Adipose tissue (tissue), 3 donors: ENCODE measurements around the gene STRN3. TPM values are rescaled to one million over a fixed set of nuclear protein-coding genes. Genes with fewer than 3 reads are reported as not detected.

Experiments
- H3K27ac ChIP-seq: one replicate; pipeline ENCODE4 v1.5.1; 2013; ENCODE audit warnings: low read depth, low read length
- WGBS, 3 donors: extraction: QIAGEN DNeasy Blood & Tissue Kit; methylation state at CpG; one replicate each; pipeline ENCODE4 v1.1.7; 2013; 5-methylcytosine and 5-hydroxymethylcytosine counted together
- polyA plus RNA-seq, 3 donors: library from polyadenylated mRNA; stranded (reverse); fragments of 200-250 nt; gene quantifications; one replicate each; pipeline ENCODE4 v1.2.3, GENCODE V29; 2013
- donor health status: healthy with polysubstance abuse.
- donor health status: Bipolar disorder and iron deficiency.
- donor health status: healthy.

Gene STRN3
- polyA plus RNA-seq, 3 donors: 5.1 to 17.1 (median 14.8) TPM

GRCh38 chr14:31042300-31042699, 16.1 kb upstream of the STRN3 start:
- no peak overlapping the region for H3K27ac ChIP-seq
- 87 to 94% (median 91%) methylated on average over 1 of the region's 1 CpG for WGBS, 3 donors

DNA sequence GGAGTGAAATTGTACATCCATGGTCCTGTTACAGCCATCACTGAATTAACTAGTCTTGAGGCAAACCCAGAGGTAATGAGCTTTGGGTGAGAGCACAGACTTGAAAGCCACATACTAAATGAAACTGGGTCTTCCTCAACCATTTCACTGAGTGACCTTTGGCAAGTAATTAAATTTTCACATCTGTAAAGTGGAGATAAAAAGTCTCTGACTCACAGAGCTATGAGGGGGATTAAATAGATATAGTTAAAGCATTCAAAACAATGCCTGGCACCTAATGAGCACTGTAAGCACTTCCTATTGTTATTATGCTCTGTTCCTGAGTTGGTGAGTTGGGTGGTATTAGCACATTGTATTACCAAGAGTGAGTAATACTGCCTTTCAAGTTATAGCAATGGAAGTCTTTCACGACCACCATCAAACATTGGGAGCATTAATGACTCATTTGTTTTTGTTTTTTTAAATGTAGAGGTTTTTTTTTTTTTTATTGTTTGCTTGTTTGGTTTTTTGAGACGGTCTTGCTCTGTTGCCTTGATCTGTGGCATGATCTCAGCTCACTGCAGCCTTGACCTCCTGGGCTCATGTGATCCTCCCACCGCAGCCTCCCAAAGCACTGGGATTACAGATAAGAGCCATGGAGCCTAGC, 12.5 kb upstream of the STRN3 start:
- H3K27ac ChIP-seq: no peak overlapping the region
- 45 to 79% (median 48%) methylated on average over 3 of the region's 3 CpGs for WGBS, 3 donors

DNA sequence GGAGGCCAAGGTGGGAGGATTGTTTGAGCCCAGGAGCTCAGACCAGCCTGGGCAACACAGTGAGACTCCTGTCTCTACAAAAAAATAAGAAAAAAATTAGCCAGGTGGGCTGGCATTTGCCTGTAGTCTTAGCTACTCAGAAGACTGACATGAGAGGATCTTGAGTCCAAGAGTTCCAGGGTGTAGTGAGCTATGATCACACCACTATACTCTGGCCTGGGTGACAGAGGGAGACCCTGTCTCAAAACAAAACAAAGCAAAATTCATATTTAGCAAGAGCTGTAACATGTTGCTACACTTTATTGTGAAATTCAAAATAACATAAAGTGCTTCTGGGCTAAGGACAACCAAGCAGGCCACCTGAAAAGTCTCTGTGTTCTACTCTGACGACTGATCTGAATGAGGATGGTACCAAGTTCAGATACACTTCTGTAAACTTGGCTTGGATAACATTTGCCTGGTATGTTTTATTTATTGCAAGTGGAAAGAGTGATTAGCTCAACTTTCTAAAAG, 11.6 kb upstream of the STRN3 start:
- 48 to 83% (median 60%) methylated on average over 1 of the region's 1 CpG for WGBS, 3 donors
- no peak overlapping the region for H3K27ac ChIP-seq

GRCh38 chr14:31036552-31036951, 10.4 kb upstream of the STRN3 start:
- WGBS, 3 donors: 95 to 99% (median 97%) methylated on average over 4 of the region's 4 CpGs
- H3K27ac ChIP-seq: no peak overlapping the region

DNA sequence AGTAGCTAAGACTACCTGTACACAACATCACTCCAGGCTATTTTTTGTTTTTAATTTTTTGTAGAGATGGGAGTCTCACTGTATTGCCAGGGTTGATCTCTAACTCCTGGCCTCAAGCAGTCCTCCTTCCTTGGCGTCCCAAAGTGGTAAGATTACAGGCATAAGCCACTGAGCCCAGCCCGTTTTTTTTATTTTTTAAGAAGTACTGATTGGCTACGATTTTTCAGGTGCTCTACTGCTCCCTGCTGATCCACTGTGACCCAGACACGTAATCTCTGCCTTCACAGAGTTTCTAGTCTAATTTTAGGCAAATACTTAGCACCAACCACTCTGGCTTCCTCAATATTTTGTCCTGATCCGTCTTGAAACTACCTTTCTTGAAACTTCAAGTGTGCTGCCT, 4.3 kb upstream of the STRN3 start:
- H3K27ac ChIP-seq: no peak overlapping the region
- WGBS, 3 donors: 91 to 96% (median 92%) methylated on average over 5 of the region's 5 CpGs

DNA sequence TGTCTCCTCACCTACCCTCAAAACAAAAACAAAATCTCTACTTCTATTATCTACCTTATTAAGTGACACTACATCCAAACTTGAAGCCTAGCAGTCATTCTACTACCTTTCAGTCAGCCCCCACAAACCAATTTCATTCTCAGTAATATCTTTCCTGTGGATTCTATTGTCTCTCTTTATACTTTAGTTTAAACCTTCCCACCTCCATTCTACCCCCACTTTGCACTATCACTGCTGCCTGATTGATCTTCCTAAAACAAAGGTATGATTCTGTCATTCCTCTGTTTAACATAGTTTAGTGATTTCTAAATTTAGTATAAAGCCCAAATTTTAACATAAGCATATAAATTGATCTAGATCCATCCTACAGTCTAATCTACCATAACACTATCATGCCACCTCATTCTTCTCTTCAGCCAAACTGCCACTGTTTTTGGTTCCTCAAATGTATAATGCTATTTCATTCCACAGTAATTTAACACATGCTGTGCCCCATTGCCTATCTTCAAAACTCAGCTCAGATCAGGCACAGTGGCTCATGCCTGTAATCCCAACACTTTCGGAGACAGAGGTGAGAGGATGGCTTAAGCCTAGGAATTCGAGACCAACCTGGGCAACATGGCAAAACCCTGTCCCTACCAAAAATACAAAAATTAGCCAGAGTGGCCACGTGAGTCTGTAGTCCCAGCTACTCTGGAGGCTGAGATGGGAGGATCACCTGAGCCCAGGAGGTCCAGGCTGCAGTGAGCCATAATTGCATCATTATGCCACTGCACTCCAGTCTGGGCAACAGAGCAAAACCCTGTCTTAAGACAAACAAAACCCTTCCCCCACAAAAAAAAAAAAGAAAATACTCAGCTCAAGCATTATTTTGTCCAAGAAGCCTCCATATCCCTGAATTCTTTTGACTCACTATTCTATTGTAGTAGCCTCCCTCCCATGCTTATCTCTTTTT, 3.1 kb upstream of the STRN3 start:
- WGBS, 3 donors: 91 to 97% (median 94%) methylated on average over 3 of the region's 3 CpGs
- no peak overlapping the region for H3K27ac ChIP-seq

- H3K27ac ChIP-seq: no peak overlapping the region
- WGBS, 3 donors: 93 to 96% (median 94%) methylated on average over 1 of the region's 1 CpG
Observed at GRCh38 chr14:31027847-31028246, 1.7 kb upstream of the STRN3 start.

- peak overlapping the region; percentile 84 for H3K27ac ChIP-seq
- 0% methylated on average over 43 to 48 of the region's 48 CpGs for WGBS, 3 donors
Observed at GRCh38 chr14:31026450-31027235, 464 bp upstream of the STRN3 start.

- H3K27ac ChIP-seq: peak within 1 kb of the TSS; percentile 84
- 0 to 1% (median 1%) methylated on average over 43 to 53 of the region's 53 CpGs for WGBS, 3 donors
Observed at GRCh38 chr14:31025367-31026076, 657 bp downstream of the STRN3 start, which contains the start of gene AP4S1. TSS of gene AP4S1 (plus strand) at chr14:31025649. CDS start at chr14:31066197, 40,548 bp downstream.

DNA sequence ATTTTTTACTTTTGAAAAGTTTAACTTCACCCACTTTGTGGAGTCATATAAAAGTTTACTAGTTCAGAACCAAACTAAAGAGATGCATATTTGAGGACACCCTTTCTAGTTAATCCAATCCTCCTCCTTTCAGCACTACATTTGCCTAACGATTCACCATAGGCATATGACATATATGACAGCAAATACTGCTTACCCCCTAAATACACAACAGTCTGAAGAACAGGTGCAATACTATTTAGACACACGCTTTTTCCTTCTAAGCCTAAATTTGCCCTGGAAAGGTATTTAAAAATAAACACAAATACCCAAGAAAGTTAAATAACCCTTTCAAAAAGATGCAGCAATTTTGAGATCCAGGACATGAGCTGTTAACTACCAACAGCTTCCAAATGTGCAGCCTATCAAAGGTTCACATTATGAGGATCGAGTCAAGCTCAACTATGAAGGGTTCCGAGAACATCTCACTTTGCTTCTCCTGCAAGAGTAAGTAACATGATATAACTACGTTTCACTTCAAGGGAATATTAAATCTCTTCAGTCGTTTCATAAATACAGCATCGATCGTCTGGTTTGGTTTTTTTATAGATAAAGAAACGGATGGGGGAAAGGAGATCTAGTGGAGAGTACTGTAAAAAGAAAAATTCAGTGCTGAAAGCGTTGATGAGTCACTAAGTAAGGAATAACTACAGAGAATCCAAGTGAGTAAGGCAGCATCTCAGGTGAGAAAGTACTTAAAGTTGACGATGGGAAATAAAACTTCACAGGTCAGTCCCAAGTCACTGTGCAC, 1.4 kb downstream of the STRN3 start:
- WGBS, 3 donors: 2 to 8% (median 6%) methylated on average over 11 of the region's 11 CpGs
- H3K27ac ChIP-seq: peak overlapping the region; percentile 84

DNA sequence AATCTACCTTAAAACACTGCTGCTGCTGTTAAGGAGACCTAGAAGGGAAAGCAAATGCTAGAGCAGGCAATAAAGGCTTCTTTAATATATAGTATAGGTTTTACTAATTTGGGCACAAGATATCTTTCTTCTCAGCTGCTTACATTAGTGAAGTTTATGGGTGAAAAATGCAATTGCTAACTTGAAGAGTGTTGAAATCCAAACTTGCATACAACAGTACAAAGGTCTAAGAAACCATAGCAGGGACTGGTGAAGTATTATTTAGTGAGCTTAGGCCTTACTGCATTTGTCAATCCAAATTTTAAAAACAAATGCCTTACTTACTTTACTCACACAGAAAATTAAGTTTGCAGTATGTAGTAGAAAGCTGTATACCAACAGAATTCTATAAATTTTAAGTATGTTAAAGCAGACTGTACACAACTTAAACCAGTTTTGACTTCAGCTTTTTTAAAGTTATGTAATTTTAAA, 2.1 kb downstream of the STRN3 start:
- H3K27ac ChIP-seq: no peak overlapping the region

GRCh38 chr14:31022386-31022785, 3.8 kb downstream of the STRN3 start:
- 71 to 97% (median 71%) methylated on average over 2 of the region's 2 CpGs for WGBS, 3 donors
- H3K27ac ChIP-seq: no peak overlapping the region

DNA sequence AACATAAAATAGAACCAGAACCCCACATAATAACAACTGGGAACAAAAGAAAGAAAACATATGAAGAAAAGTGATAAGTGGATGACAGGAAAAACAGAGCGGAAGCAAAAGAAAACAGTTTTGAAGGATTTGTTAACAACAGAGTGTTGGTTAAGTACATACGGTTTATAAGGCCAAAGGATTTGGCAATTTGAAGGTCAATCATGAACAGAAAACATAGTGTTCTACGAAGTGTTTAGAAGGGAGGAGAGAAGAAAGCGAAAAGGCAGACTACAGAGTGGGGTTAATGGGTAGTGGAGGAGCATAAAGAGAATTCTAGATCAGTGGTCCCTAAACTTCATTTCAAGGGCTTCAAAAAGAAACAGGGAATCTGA, 4.6 kb downstream of the STRN3 start:
- 75 to 94% (median 84%) methylated on average over 4 of the region's 4 CpGs for WGBS, 3 donors
- no peak overlapping the region for H3K27ac ChIP-seq

DNA sequence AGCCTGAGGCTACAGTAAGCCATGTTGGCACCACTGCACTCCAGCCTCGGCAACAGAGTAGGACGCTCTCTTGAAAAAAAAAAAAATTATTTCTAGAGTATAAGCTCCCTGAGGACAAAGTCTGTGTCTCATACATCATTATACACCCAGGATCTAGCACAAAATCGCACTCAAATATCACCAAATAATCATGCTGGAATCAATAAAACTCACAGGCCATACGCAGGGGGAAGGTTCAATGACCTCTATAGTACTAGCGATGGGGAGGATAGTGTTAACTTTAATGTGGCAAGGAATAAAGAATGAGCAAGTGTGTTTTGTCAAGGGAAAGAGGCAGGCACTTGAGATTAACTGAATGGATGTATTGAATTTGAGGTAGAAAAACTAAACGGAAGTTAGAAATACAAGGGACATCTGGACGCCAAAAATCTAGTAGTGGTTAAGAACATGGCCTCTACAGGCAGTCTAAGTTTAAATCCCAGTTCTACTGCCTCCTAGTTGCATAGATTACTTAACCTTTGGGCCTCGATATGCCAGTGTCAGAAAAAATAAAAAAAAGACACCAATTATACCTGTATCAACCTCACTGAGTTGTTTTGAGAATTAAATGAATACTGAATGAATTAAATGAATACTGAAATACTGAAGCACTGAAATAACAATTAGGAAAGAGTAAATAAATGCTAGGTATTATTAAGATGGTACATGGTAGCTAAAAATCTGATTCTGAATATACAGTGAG, 5.2 kb downstream of the STRN3 start:
- 89 to 92% (median 92%) methylated on average over 8 of the region's 8 CpGs for WGBS, 3 donors
- no peak overlapping the region for H3K27ac ChIP-seq

GRCh38 chr14:31018057-31018645, 8.0 kb downstream of the STRN3 start:
- no peak overlapping the region for H3K27ac ChIP-seq
- 83 to 89% (median 85%) methylated on average over 6 of the region's 6 CpGs for WGBS, 3 donors

DNA sequence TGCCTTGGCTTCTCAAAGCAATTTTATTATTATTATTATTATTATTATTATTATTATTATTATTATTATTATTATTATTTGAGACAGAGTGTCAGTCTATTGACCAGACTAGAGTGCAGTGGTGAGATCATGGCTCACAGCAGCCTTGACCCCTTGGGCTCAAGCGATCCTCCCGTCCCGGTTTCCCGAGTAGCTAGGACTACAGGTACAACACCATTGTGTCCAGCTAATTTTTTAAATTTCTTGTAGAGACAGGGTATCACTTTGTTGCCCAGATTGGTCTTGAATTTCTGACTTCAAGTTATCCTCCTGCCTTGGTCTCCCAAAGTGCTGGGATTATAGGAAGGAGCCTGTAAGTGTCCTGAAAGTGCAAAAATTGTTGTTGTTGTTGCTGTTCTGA, 12.3 kb downstream of the STRN3 start:
- no peak overlapping the region for H3K27ac ChIP-seq

More for the DNA sequence above, 12.3 kb downstream of the STRN3 start:
- WGBS, 3 donors: 94 to 98% (median 97%) methylated on average over 4 of the region's 4 CpGs
